Measurements from ENCODE around the gene RLBP1. TPM values are rescaled to one million over a fixed set of nuclear protein-coding genes. Genes with fewer than 3 reads are reported as not detected.
"Not testable (repeated sequence)": the region's sequence is repeated elsewhere in the genome, so short reads cannot be mapped to it uniquely, and the experiment has no call there.

RLBP1 gene
- total and polyA plus RNA-seq, 12 donors, result not detected

- intact Hi-C loops (cut with DNase I), result loop anchor here in 2 of 10 donors (5.0 to 10.0 kb wide), 2 partner anchors 37 to 339 kb away; no protein-coding TSS in a partner anchor
- no peaks in the 10 kb centered on the region for H3K27me3 ChIP-seq
- peaks cover 0 to 4% (median 0%) of the 10 kb centered on the region in 11 donors for H3K9me3 ChIP-seq
- TF ChIP-seq CTCF (IDR thresholded peaks at IDR 0.05), result peak in 8 of 9 donors; percentile 26 to 73 (median 58)
- H3K27ac ChIP-seq, result peak within 1 kb of the TSS in 9 of 10 donors; percentile 2 to 82 (median 34)
- 0 to 1% methylated on average over 69 of the region's 69 CpGs for WGBS, 2 donors
- H3K4me3 ChIP-seq, result peak within 1 kb of the TSS; percentile 30 to 87 (median 73)
- DNase-seq (peak; percentile 94 to 96), ATAC-seq (peak; percentile 98 to 100 (median 99))
- peaks cover 4 to 23% (median 14%) of the 10 kb centered on the region in 9 donors for H3K4me1 ChIP-seq
- H3K36me3 ChIP-seq, result peaks cover 0 to 16% (median 0%) of the 10 kb centered on the region in 9 donors
These were observed 22.6 kb upstream of the RLBP1 start, which contains the start of gene FANCI for GRCh38 chr15:89243691-89244573. TSS of gene FANCI (plus strand) at chr15:89243979. CDS start at chr15:89247648, 3,669 bp downstream.

DNA sequence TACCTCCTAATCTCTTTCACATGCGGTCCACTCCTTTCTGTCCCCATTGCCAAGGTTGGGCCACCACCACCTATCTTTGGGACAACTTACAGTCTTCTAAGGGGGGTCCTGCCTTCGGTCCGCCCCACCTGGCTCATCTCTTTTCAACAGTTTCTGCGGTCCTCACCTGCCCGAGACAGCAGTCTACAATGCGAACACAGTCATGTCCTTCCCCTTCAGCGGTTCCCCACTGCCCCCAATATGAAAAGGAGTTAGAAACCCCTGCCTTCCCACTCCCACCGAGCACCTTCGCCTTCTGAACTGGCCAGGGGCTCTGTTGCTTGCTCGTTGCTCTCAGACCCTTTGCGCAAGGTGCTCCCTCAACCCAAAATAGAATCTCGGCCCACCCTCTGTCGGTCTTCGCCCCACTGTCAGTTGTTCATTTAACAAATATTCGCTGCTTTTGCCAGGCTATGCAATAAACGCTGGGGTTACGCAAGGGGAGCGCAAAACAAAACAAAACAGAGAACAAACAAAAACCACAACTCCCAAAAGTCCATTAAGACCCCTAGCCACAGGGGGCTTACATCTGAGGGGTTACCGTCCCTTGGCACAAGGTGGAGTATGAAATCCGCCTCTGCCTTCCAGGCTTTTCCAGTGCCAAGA is 21.8 kb upstream of the RLBP1 start:
- no peak for DNase-seq
- H3K27ac ChIP-seq, result peak overlapping the region in 9 of 10 donors; percentile 2 to 82 (median 34)
- intact Hi-C loops (cut with DNase I), result loop anchor here in 2 of 10 donors (5.0 to 10.0 kb wide), 2 partner anchors 36 to 338 kb away; no protein-coding TSS in a partner anchor

DNA sequence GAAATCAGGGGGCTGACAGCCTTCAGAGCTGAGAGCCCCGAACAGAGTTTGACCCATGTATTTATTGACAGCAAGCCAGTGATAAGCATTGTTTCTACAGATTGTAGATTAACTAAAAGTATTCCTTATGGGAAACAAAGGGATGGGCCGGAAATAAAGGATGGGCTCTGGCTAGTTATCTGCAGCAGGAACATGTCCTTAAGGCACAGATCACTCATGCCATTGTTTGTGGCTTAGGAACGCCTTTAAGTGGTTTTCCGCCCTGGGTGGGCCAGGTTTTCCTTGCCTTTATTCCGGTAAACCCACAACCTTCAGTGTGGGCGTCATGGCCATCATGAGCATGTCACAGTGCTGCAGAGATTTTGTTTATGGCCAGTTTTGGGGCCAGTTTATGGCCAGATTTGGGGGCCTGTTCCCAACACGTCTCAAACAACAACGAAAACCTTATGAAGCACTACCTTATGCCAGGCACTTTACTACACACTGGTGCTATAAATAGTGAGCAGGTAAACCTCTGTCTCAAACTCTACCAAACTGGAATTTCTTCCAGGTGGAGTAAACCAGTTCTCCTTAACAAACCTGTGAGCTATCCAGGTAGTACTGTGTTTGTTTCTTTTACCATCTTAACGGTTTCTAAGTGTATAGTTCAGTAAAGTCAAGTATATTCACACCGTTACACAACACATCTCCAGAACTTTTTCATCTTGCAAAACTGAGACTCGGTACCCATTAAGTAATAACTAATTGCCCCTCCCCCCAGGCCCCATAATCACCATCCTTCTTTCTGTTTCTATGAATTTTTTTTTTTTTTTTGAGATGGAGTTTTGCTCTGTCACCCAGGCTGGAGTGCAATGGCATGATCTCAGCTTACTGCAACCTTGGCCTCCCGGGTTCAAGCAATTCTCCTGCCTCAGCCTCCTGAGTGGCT is 18.8 kb upstream of the RLBP1 start:
- H3K4me3 ChIP-seq, ATAC-seq, DNase-seq, H3K27ac ChIP-seq, H3K27me3 ChIP-seq, H3K36me3 ChIP-seq, H3K9me3 ChIP-seq: not testable (repeated sequence)
- 91% methylated on average over 12 of the region's 12 CpGs for WGBS, 2 donors
- intact Hi-C loops (cut with DNase I), result loop anchor here in 2 of 10 donors (5.0 to 10.0 kb wide), 2 partner anchors 33 to 335 kb away; no protein-coding TSS in a partner anchor
- H3K4me1 ChIP-seq, result peaks cover 4 to 19% (median 13%) of the 10 kb centered on the region in 9 donors

More for the DNA sequence above, 21.8 kb upstream of the RLBP1 start:
- WGBS, 2 donors, result 21 to 32% methylated on average over 20 of the region's 20 CpGs
- no peaks in the 10 kb centered on the region for H3K27me3 ChIP-seq
- H3K4me3 ChIP-seq, result peak overlapping the region; percentile 30 to 87 (median 73)
- peaks cover 0 to 4% (median 0%) of the 10 kb centered on the region in 11 donors for H3K9me3 ChIP-seq
- peaks cover 4 to 23% (median 14%) of the 10 kb centered on the region in 9 donors for H3K4me1 ChIP-seq
- H3K36me3 ChIP-seq, result peaks cover 0 to 8% (median 0%) of the 10 kb centered on the region in 9 donors
- TF ChIP-seq CTCF (IDR thresholded peaks at IDR 0.05), result no peak
- ATAC-seq, result peak in 6 of 8 donors; percentile 2 to 29 (median 20)

DNA sequence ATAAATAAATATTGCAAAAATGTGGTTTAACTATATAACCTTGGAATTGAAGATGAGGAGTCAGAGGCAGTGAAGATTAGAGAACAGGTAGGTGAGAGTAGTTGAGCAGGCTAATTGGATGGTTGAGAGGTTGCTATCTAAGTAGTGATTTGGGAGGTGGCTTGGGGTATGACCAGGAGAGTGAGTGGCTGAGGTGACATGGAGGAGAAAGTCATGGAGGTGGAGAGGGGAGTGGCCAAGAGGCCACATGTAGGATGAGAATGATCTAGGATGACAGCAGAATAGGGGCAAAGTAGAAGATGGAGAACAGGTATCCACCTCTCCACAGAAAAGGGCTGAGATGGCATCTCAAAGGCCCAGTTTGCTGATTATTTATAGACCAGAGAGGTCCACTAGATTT is 10.5 kb upstream of the RLBP1 start:
- intact Hi-C loops (cut with DNase I), result no loop called here
- no peak for ATAC-seq
- TF ChIP-seq CTCF (IDR thresholded peaks at IDR 0.05), result no peak

More for the DNA sequence above, 10.5 kb upstream of the RLBP1 start:
- Histone ChIP-seq H3K27ac (no peak overlapping the region), H3K27me3 (peaks cover 0 to 5% (median 0%) of the 10 kb centered on the region in 7 donors), H3K36me3 (no peaks in the 10 kb centered on the region), H3K9me3 (no peaks in the 10 kb centered on the region), H3K4me3 (no peak overlapping the region), H3K4me1 (no peaks in the 10 kb centered on the region)
- DNase-seq, result no peak

Measured in heart right ventricle (tissue), 16 donors.